ENCODE measurements around the gene MAP3K14. TPM values are rescaled to one million over a fixed set of nuclear protein-coding genes. Genes with fewer than 3 reads are reported as not detected.
"Not testable (repeated sequence)": the region's sequence is repeated elsewhere in the genome, so short reads cannot be mapped to it uniquely, and the experiment has no call there.

The MAP3K14 gene
- total RNA-seq, 1 experiment from 2014 or later = 9.2 TPM

DNA sequence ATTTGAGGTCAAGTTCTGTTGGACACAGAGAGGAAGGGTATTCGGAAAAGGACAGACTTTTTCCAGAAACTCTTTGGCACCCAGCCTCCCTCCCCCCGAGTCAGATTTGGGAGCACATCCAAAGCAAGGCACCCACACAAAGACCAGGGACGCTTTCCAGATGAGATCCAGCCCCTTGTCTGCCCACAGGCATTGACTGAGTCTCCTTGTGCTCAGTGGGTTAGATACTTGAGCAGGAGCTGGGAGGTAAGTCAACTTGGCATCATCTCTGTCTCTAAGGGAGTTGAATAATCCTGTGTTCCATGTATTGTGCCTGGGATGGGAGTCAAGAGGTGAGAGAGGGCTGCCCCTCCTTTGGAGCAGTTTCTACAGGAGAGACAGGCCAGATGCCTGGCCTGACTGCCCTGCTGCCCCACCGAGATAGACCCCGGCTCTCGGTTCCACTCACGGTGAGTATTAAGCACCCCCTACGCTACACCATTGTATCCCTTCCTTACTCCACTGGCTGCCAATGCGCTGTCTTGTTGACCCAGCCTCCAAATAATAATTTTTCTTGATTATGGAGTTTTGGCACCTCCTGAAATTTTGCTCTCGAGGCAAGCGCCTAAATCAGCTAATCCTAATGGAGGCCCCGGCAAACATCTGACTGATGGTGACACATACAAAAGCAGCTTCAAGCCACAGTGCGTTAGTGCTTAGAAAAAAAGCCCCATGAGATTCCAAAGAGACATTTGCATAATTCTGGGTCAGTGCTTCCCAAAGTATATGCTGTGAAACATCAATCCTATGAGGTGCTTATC is 29.6 kb upstream of the MAP3K14 start:
- DNase-seq (ENCODE audit: unreplicated experiment) = no peak
- no TSS peak for BruUV-seq (replicated peaks)
- H3K9me3 Mint-ChIP-seq (ENCODE audit: unreplicated experiment) = no peaks in the 10 kb centered on the region
- H3K4me1 Mint-ChIP-seq (ENCODE audit: insufficient read depth, unreplicated experiment) = peaks cover 6% of the 10 kb centered on the region
- TF ChIP-seq, protein P1, sequence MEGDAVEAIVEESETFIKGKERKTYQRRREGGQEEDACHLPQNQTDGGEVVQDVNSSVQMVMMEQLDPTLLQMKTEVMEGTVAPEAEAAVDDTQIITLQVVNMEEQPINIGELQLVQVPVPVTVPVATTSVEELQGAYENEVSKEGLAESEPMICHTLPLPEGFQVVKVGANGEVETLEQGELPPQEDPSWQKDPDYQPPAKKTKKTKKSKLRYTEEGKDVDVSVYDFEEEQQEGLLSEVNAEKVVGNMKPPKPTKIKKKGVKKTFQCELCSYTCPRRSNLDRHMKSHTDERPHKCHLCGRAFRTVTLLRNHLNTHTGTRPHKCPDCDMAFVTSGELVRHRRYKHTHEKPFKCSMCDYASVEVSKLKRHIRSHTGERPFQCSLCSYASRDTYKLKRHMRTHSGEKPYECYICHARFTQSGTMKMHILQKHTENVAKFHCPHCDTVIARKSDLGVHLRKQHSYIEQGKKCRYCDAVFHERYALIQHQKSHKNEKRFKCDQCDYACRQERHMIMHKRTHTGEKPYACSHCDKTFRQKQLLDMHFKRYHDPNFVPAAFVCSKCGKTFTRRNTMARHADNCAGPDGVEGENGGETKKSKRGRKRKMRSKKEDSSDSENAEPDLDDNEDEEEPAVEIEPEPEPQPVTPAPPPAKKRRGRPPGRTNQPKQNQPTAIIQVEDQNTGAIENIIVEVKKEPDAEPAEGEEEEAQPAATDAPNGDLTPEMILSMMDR (IDR thresholded peaks at IDR 0.05; ENCODE audit: unreplicated experiment) = no peak
- H3K27ac Mint-ChIP-seq (ENCODE audit: low read depth, unreplicated experiment) = no peak overlapping the region
- no peaks in the 10 kb centered on the region for H3K36me3 Mint-ChIP-seq (ENCODE audit: insufficient read depth, unreplicated experiment)
- intact Hi-C loops (cut with micrococcal nuclease) = no loop called here
- POLR2A ChIA-PET = interaction anchor here (0.8 to 1.1 kb wide), 2 partner anchors 8 to 29 kb away, joined by 3 to 4 read pairs; partner anchors contain the start of gene MAP3K14
- H3K4me3 Mint-ChIP-seq (ENCODE audit: unreplicated experiment) = no peak overlapping the region
- no peaks in the 10 kb centered on the region for H3K27me3 Mint-ChIP-seq (ENCODE audit: insufficient read depth, unreplicated experiment)
- CTCF ChIA-PET = interaction anchor here (0.7 to 1.1 kb wide), 2 partner anchors 14 to 25 kb away, joined by 5 read pairs; no protein-coding TSS in a partner anchor

DNA sequence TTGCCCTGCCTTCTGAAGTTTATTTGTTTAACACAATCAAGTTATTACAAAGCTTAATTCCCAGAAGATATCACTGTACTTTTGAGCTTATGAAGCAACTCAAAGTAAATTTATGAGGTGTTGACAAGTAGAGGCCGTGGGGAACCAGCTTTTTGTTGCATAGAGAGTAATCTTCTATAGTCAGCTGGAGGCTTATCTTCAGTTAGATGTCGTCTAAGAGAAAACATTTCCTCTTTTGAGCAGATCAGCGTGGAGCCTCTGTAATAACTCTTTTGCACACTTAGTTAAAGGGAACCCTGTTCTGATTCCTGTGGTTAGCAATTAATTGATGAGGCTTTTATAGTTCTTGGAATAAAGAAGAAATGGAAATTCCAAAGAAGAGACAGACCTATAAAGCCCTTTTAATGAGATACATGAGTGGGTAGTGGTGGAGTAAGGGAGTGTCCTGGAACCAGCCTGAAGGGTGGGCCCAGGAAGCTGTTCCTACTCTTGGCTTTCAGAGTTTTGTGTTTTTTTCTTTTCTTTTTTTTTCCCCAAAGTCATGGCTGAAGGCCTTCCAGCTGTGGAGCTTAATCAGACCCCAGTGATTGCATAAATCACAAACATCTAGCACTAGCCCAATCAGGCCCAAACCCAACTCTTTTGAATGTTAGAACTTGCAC is 28.9 kb upstream of the MAP3K14 start:
- intact Hi-C loops (cut with micrococcal nuclease) = no loop called here
- H3K4me1 Mint-ChIP-seq (ENCODE audit: insufficient read depth, unreplicated experiment) = peaks cover 8% of the 10 kb centered on the region
- TF ChIP-seq, protein P1 (IDR thresholded peaks at IDR 0.05; ENCODE audit: unreplicated experiment) = no peak
- BruUV-seq (replicated peaks) = no TSS peak
- H3K36me3 Mint-ChIP-seq (ENCODE audit: insufficient read depth, unreplicated experiment) = no peaks in the 10 kb centered on the region
- DNase-seq (ENCODE audit: unreplicated experiment) = no peak
- no peak overlapping the region for H3K4me3 Mint-ChIP-seq (ENCODE audit: unreplicated experiment)
- POLR2A ChIA-PET = interaction anchor here (0.9 kb wide), 1 partner anchor 10 kb away, joined by 3 read pairs; no protein-coding TSS in a partner anchor
- H3K9me3 Mint-ChIP-seq (ENCODE audit: unreplicated experiment) = no peaks in the 10 kb centered on the region
- H3K27ac Mint-ChIP-seq (ENCODE audit: low read depth, unreplicated experiment) = no peak overlapping the region
- CTCF ChIA-PET = interaction anchor here (0.5 to 1.1 kb wide), 4 partner anchors 14 to 74 kb away, joined by 3 to 5 read pairs (median 3); no protein-coding TSS in a partner anchor
- H3K27me3 Mint-ChIP-seq (ENCODE audit: insufficient read depth, unreplicated experiment) = no peaks in the 10 kb centered on the region

DNA sequence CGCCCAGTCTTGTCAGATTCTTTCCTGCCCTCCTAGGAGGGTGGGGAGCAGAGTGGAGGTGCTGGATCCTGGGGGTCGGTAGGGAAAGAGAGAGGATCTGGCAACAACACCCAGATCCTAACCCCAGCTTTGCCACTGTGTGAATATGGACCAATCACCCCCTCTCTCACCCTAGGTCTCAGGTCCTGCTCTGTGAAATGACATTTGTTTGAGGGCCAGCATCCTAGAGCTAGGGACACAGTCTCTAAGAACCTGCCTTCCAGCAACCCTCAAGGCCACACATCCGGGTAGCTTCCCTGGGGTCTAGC is 28.4 kb upstream of the MAP3K14 start:
- Mint-ChIP-seq H3K4me1 (ENCODE audit: insufficient read depth, unreplicated experiment) (peaks cover 8% of the 10 kb centered on the region), H3K4me3 (ENCODE audit: unreplicated experiment) (no peak overlapping the region), H3K27ac (ENCODE audit: low read depth, unreplicated experiment) (no peak overlapping the region), H3K36me3 (ENCODE audit: insufficient read depth, unreplicated experiment) (no peaks in the 10 kb centered on the region), H3K27me3 (ENCODE audit: insufficient read depth, unreplicated experiment) (no peaks in the 10 kb centered on the region), H3K9me3 (ENCODE audit: unreplicated experiment) (no peaks in the 10 kb centered on the region)
- intact Hi-C loops (cut with micrococcal nuclease) = no loop called here
- BruUV-seq (replicated peaks) = no TSS peak
- TF ChIP-seq, protein P1 (IDR thresholded peaks at IDR 0.05; ENCODE audit: unreplicated experiment) = no peak
- ChIA-PET CTCF (interaction anchor here (0.6 to 1.1 kb wide), 4 partner anchors 15 to 83 kb away, joined by 3 to 5 read pairs (median 3); no protein-coding TSS in a partner anchor), POLR2A (interaction anchor here (0.9 kb wide), 1 partner anchor 10 kb away, joined by 3 read pairs; no protein-coding TSS in a partner anchor)
- DNase-seq (ENCODE audit: unreplicated experiment) = no peak

DNA sequence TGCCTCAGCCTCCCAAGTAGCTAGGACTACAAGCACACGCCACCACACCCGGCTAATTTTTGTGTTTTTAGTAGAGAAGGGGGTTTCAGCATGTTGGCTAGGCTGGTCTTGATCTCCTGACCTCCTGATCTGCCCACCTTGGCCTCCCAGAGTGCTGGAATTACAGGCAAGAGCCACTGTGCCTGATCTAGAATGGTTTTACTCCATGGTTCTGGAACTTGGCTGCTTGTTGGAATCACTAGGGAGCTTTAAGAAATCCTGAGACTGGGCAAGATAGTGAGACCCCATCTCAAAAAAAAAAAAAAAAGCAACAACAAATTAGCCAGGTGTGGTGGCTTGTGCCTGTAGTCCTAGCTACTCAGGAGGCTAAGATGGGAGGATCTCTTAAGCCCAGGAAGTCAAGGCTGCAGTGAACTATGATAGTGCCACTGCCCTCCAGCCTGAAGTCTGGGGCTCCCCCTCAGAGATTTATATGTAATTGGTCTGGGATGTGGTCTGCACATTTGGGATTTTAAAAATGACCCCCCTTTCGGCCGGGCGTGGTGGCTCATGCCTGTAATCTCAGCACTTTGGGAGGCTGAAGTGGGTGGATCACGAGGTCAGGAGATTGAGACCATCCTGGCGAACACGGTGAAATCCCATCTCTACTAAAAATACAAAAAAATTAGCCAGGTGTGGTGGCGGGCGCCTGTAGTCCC is 27.3 kb upstream of the MAP3K14 start:
- BruUV-seq (replicated peaks); H3K27ac Mint-ChIP-seq (ENCODE audit: low read depth, unreplicated experiment); H3K9me3 Mint-ChIP-seq (ENCODE audit: unreplicated experiment); DNase-seq (ENCODE audit: unreplicated experiment); H3K4me1 Mint-ChIP-seq (ENCODE audit: insufficient read depth, unreplicated experiment); intact Hi-C loops (cut with micrococcal nuclease); H3K4me3 Mint-ChIP-seq (ENCODE audit: unreplicated experiment); H3K27me3 Mint-ChIP-seq (ENCODE audit: insufficient read depth, unreplicated experiment); H3K36me3 Mint-ChIP-seq (ENCODE audit: insufficient read depth, unreplicated experiment); POLR2A ChIA-PET: not testable (repeated sequence)
- CTCF ChIA-PET = interaction anchor here (1.4 kb wide), 1 partner anchor 67 kb away, joined by 3 read pairs; no protein-coding TSS in a partner anchor

Data from MCF 10A (cell line).